CD4-positive, alpha-beta T cell treated with Interleukin-2 at 100 ng/mL for 4 hours (primary cell): Measurements from ENCODE around the gene ZSCAN32.

ENCODE experiments used
- DNase-seq: peaks from one replicate; pipeline ENCODE4 v3.0.0-alpha.2; 2020; ENCODE audit warnings: low spot score

The ZSCAN32 gene

GRCh38 chr16:3400779-3401688 is at the start of gene ZSCAN32, which contains the start of gene ZNF174:
TSS of gene ZSCAN32 (minus strand) at chr16:3401004. CDS start at chr16:3397557, 3,447 bp downstream.
TSS of gene ZNF174 (plus strand) at chr16:3401215. CDS start at chr16:3402005, 790 bp downstream.
- peak; percentile 100 for DNase-seq

GRCh38 chr16:3444032-3444388 is 43.2 kb upstream of the ZSCAN32 start:
- no peak for DNase-seq

GRCh38 chr16:3443108-3444031 is 42.6 kb upstream of the ZSCAN32 start, which contains the start of the genes NAA60 and ZNF597:
TSS of gene NAA60 (plus strand) at chr16:3443680. CDS start at chr16:3476228, 32,548 bp downstream.
TSS of gene ZNF597 (minus strand) at chr16:3443504. CDS start at chr16:3443153, 351 bp downstream.
- peak; percentile 89 for DNase-seq

- no peak for DNase-seq
Measured at GRCh38 chr16:3439637-3440036, 38.8 kb upstream of the ZSCAN32 start.

- no peak for DNase-seq
Measured at GRCh38 chr16:3434373-3434772, 33.6 kb upstream of the ZSCAN32 start.

- peak; percentile 31 for DNase-seq
Measured at GRCh38 chr16:3431779-3432219, 31.0 kb upstream of the ZSCAN32 start.

- no peak for DNase-seq
Measured at GRCh38 chr16:3413730-3414379, 13.1 kb upstream of the ZSCAN32 start.

- no peak for DNase-seq
Measured at GRCh38 chr16:3408561-3409197, 7.9 kb upstream of the ZSCAN32 start.

- DNase-seq = no peak
Measured at GRCh38 chr16:3401719-3402397, 1.1 kb upstream of the ZSCAN32 start.

- no peak for DNase-seq
Measured at GRCh38 chr16:3400446-3400778, 392 bp downstream of the ZSCAN32 start.

GRCh38 chr16:3389663-3390338 is 11.0 kb downstream of the ZSCAN32 start:
- no peak for DNase-seq

- DNase-seq = no peak
Measured at GRCh38 chr16:3388325-3388724, 12.5 kb downstream of the ZSCAN32 start.

GRCh38 chr16:3383045-3383448 is 17.8 kb downstream of the ZSCAN32 start:
- no peak for DNase-seq

- no peak for DNase-seq
Measured at GRCh38 chr16:3377917-3378316, 22.9 kb downstream of the ZSCAN32 start.

- no peak for DNase-seq
Measured at GRCh38 chr16:3375680-3376079, 25.1 kb downstream of the ZSCAN32 start.

- DNase-seq = no peak
Measured at GRCh38 chr16:3369073-3369472, 31.7 kb downstream of the ZSCAN32 start.

- peak; percentile 84 for DNase-seq
Measured at GRCh38 chr16:3364774-3365427, 35.9 kb downstream of the ZSCAN32 start.

GRCh38 chr16:3363793-3364192 is 37.0 kb downstream of the ZSCAN32 start:
- DNase-seq = no peak

- DNase-seq = no peak
Measured at GRCh38 chr16:3362931-3363330, 37.9 kb downstream of the ZSCAN32 start.

- DNase-seq = no peak
Measured at GRCh38 chr16:3358871-3359270, 41.9 kb downstream of the ZSCAN32 start.
